GM19025 (cell line): ENCODE results near the gene ABCD3.
"Not testable (repeated sequence)": the region's sequence is repeated elsewhere in the genome, so short reads cannot be mapped to it uniquely, and the experiment has no call there.

Experiments
- ATAC-seq: cut with Tn5 transposase; IDR thresholded peaks from one replicate; pipeline ENCODE4 v1.9.1; 2021; ENCODE audit warnings: mild to moderate bottlenecking, low read depth, moderate library complexity; ENCODE audit not compliant: unreplicated experiment

ABCD3 gene

GRCh38 chr1:94543893-94544635 is 125.9 kb downstream of the ABCD3 start:
- ATAC-seq: no peak

GRCh38 chr1:94544706-94545490 is 126.7 kb downstream of the ABCD3 start:
- no peak for ATAC-seq

GRCh38 chr1:94549706-94550105 is 131.5 kb downstream of the ABCD3 start:
- no peak for ATAC-seq

GRCh38 chr1:94550396-94550795 is 132.2 kb downstream of the ABCD3 start:
- no peak for ATAC-seq

- ATAC-seq: no peak
Observed at GRCh38 chr1:94550800-94551241, 132.6 kb downstream of the ABCD3 start.

- no peak for ATAC-seq
Observed at GRCh38 chr1:94551449-94551848, 133.3 kb downstream of the ABCD3 start.

- ATAC-seq: no peak
Observed at GRCh38 chr1:94552071-94552586, 133.9 kb downstream of the ABCD3 start.

- ATAC-seq: no peak
Observed at GRCh38 chr1:94553323-94553730, 135.1 kb downstream of the ABCD3 start.

- ATAC-seq: no peak
Observed at GRCh38 chr1:94553931-94554330, 135.7 kb downstream of the ABCD3 start.

- no peak for ATAC-seq
Observed at GRCh38 chr1:94554580-94554979, 136.4 kb downstream of the ABCD3 start.

GRCh38 chr1:94555091-94555490 is 136.9 kb downstream of the ABCD3 start:
- ATAC-seq: no peak

- ATAC-seq: no peak
Observed at GRCh38 chr1:94559921-94560320, 141.7 kb downstream of the ABCD3 start.

- no peak for ATAC-seq
Observed at GRCh38 chr1:94560333-94560732, 142.1 kb downstream of the ABCD3 start.

- ATAC-seq: no peak
Observed at GRCh38 chr1:94562519-94563260, 144.5 kb downstream of the ABCD3 start.

- ATAC-seq: no peak
Observed at GRCh38 chr1:94565901-94566300, 147.7 kb downstream of the ABCD3 start.

GRCh38 chr1:94566436-94566835 is 148.2 kb downstream of the ABCD3 start:
- ATAC-seq: not testable (repeated sequence)

- not testable (repeated sequence) for ATAC-seq
Observed at GRCh38 chr1:94567975-94568607, 149.9 kb downstream of the ABCD3 start.
